Natural killer cell treated with Interleukin-12 subunit alpha and Interleukin-12 subunit beta and Interleukin-15 and Interleukin-18, amount 100 ng/mL, for 72 hours (primary cell): ENCODE data around the gene SLCO2B1. TPM values are rescaled to one million over a fixed set of nuclear protein-coding genes. Genes with fewer than 3 reads are reported as not detected.
A peak's percentile ranks its signal among the peaks of the same experiment; 100 is the strongest.

Source experiments
- ATAC-seq, 2 donors: fragments of 150-1000 bp; cut with Tn5 transposase in 1 of 2; sonication (Bioruptor Pico), chemical (Tn5 transposase) in 1 of 2; 2 replicates each; pipeline ENCODE4 v1.10.0; 2021
- DNase-seq: peaks from one replicate; pipeline ENCODE4 v3.0.0; 2022; ENCODE audit warnings: low spot score
- H3K27ac Mint-ChIP-seq, 2 donors: 1 replicate in 1 of 2; 2 replicates in 1 of 2; pipeline ENCODE4 v1.8.0; 2022; ENCODE audit warnings: mixed read lengths in 2 of 2, mild to moderate bottlenecking in 1 of 2, moderate library complexity in 1 of 2
- H3K27me3 Mint-ChIP-seq, 2 donors: 1 replicate in 1 of 2; 2 replicates in 1 of 2; pipeline ENCODE4 v1.8.0; 2022; ENCODE audit warnings: mixed read lengths in 2 of 2
- H3K36me3 Mint-ChIP-seq: one replicate; pipeline ENCODE4 v1.8.0; 2022; ENCODE audit warnings: mixed read lengths
- H3K4me1 Mint-ChIP-seq, 2 donors: 1 replicate in 1 of 2; 2 replicates in 1 of 2; pipeline ENCODE4 v1.8.0; 2022; ENCODE audit warnings: low read depth in 2 of 2, mixed read lengths in 2 of 2, mild to moderate bottlenecking in 1 of 2
- H3K4me3 Mint-ChIP-seq: one replicate; pipeline ENCODE4 v1.8.0; 2022; ENCODE audit warnings: mixed read lengths
- H3K9me3 Mint-ChIP-seq: 2 replicates; pipeline ENCODE4 v1.8.0; 2022; ENCODE audit warnings: mixed read lengths
- total RNA-seq, 2 donors: library from RNA; stranded (reverse); gene quantifications; one replicate each; pipeline ENCODE4 v1.2.3, GENCODE V29; 2022

The SLCO2B1 gene
- total RNA-seq, 2 donors from 2014 or later: 0.06 TPM; not detected in 1

- DNase-seq (no peak), ATAC-seq (no peak)
- H3K4me3 Mint-ChIP-seq: no peak overlapping the region
- H3K36me3 Mint-ChIP-seq: no peaks in the 10 kb centered on the region
- no peak overlapping the region for H3K27ac Mint-ChIP-seq
- H3K4me1 Mint-ChIP-seq: no peaks in the 10 kb centered on the region
- H3K27me3 Mint-ChIP-seq: peaks cover 0 to 4% of the 10 kb centered on the region in 2 donors
- no peaks in the 10 kb centered on the region for H3K9me3 Mint-ChIP-seq
These were observed 10.0 kb downstream of the SLCO2B1 start for GRCh38 chr11:75160880-75161279.

DNA sequence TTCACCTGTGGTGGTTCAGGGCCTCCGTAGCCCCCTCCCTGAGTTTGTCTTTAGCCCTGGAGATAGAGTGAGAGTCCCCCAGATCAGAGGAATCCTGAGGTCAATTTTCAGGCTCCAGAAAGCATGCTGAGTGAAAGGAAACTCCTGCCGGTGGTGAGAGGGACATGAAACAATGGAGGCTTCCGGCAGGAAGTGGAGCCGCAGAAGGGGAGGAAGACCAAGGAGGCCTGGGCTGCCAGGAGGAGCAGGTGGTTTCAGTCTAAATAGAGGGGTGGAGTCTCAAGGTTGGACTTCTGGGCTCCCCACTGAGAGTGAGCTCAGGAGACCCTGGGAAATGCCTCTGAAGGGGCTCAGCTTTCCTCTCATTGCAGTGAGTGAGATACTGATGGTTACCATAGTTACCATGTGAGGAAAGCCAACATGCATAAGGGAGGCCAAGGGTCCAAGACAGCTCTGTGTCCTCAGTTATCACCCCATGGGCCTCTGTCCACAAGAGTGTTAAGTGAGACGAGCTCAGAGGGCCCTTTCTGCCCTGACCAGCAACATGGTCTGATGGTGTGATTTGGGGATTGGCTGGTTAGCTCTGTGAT is 10.7 kb downstream of the SLCO2B1 start:
- ATAC-seq: no peak
- no peak overlapping the region for H3K27ac Mint-ChIP-seq

DNA sequence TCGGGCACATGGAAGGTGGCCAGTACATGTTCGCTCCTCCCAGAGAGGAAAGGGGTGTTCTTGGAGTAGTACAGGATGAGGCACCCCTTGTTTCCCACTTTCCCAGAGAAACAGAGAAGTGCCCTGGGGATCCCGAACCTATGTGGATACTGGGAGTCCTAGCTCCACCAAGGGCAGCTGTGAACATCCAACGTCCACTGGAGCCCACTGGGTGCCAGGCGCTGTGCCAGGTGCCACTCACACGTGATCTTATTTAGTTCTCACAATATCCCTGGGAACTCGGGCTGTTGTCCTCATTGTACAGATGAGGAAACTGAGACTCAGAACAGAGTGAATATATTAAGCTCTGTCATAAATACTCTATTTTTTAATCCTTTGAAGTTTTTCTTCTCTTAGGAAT is 12.0 kb downstream of the SLCO2B1 start:
- peaks cover 0 to 4% of the 10 kb centered on the region in 2 donors for H3K27me3 Mint-ChIP-seq
- no peak overlapping the region for H3K27ac Mint-ChIP-seq

More for the DNA sequence above, 10.7 kb downstream of the SLCO2B1 start:
- Mint-ChIP-seq H3K36me3 (no peaks in the 10 kb centered on the region), H3K9me3 (no peaks in the 10 kb centered on the region), H3K27me3 (peaks cover 0 to 4% of the 10 kb centered on the region in 2 donors), H3K4me3 (no peak overlapping the region), H3K4me1 (no peaks in the 10 kb centered on the region)
- DNase-seq: no peak

GRCh38 chr11:75163921-75164849 is 13.3 kb downstream of the SLCO2B1 start:
- Mint-ChIP-seq H3K4me1 (no peaks in the 10 kb centered on the region), H3K36me3 (no peaks in the 10 kb centered on the region), H3K27me3 (peaks cover 0 to 4% of the 10 kb centered on the region in 2 donors), H3K4me3 (no peak overlapping the region), H3K9me3 (no peaks in the 10 kb centered on the region), H3K27ac (no peak overlapping the region)
- no peak for DNase-seq
- no peak for ATAC-seq

More for the DNA sequence above, 12.0 kb downstream of the SLCO2B1 start:
- DNase-seq (no peak), ATAC-seq (no peak)
- Mint-ChIP-seq H3K4me3 (no peak overlapping the region), H3K36me3 (no peaks in the 10 kb centered on the region), H3K4me1 (no peaks in the 10 kb centered on the region), H3K9me3 (no peaks in the 10 kb centered on the region)

DNA sequence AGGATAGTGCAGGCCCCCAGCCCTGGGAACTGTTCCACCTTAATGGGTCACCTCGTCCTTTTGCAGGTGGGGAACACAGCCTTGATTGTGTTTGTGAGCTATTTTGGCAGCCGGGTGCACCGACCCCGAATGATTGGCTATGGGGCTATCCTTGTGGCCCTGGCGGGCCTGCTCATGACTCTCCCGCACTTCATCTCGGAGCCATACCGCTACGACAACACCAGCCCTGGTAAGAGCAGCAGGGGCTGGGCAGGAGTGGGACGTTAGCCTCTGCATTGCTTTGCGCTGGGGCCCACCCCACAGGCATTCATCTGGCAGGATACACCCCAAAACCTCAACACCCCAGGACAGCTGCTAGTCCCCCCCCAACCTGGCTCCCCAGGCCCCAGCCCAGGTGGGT is 14.8 kb downstream of the SLCO2B1 start:
- no peak overlapping the region for H3K27ac Mint-ChIP-seq
- no peak for ATAC-seq

DNA sequence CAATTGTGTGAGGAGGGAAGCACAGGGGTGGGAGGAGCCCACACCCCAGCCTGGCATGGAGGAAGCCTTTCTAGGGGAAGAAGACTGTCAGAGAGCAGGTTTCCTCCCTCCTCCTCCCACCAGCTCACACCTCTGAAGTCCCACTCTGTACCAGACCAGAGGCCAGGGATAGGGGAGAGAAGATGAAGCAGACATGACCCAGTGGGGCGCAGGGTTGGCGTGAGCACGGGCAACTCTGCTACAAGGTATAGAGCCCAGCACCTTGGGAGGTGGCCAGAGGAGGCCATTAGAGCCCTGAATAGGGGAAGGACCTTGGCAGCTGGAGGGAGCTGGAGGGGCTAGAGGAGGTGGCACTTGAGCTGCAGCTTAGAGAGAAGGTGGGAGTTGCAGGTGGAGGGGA is 15.9 kb downstream of the SLCO2B1 start:
- ATAC-seq: peak in 1 of 2 donors; percentile 22
- H3K4me3 Mint-ChIP-seq: no peak overlapping the region
- no peak for DNase-seq
- no peaks in the 10 kb centered on the region for H3K36me3 Mint-ChIP-seq
- no peak overlapping the region for H3K27ac Mint-ChIP-seq
- no peaks in the 10 kb centered on the region for H3K27me3 Mint-ChIP-seq
- H3K9me3 Mint-ChIP-seq: no peaks in the 10 kb centered on the region
- H3K4me1 Mint-ChIP-seq: no peaks in the 10 kb centered on the region

More for the DNA sequence above, 14.8 kb downstream of the SLCO2B1 start:
- no peaks in the 10 kb centered on the region for H3K36me3 Mint-ChIP-seq
- no peaks in the 10 kb centered on the region for H3K4me1 Mint-ChIP-seq
- DNase-seq: no peak
- H3K27me3 Mint-ChIP-seq: peaks cover 0 to under 1% of the 10 kb centered on the region in 2 donors
- H3K9me3 Mint-ChIP-seq: no peaks in the 10 kb centered on the region
- H3K4me3 Mint-ChIP-seq: no peak overlapping the region

DNA sequence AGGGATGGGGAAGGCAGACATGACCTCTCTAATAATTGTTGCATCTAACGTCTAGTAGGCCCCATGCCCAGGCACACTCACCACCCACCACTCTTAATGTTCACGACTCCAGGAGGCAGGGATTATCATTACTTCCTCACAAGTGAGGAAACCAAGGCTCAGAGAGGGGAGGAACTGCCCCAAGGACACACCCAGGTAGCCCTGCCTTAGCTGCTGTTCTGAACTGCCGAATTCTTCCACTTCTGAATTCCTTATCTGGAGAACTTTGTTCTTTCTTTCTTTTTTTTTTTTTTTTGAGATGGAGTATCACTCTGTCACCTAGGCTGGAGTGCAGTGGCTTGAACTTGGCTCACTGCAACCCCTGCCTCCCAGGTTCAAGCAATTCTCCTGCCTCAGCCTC is 16.7 kb downstream of the SLCO2B1 start:
- Mint-ChIP-seq H3K9me3 (no peaks in the 10 kb centered on the region), H3K27ac (no peak overlapping the region), H3K4me3 (no peak overlapping the region), H3K4me1 (no peaks in the 10 kb centered on the region), H3K36me3 (no peaks in the 10 kb centered on the region), H3K27me3 (no peaks in the 10 kb centered on the region)
- no peak for ATAC-seq
- no peak for DNase-seq

GRCh38 chr11:75169101-75169885 is 18.4 kb downstream of the SLCO2B1 start:
- H3K4me3 Mint-ChIP-seq: no peak overlapping the region
- ATAC-seq: no peak
- H3K36me3 Mint-ChIP-seq: no peaks in the 10 kb centered on the region
- H3K9me3 Mint-ChIP-seq: no peaks in the 10 kb centered on the region
- no peak overlapping the region for H3K27ac Mint-ChIP-seq
- no peaks in the 10 kb centered on the region for H3K27me3 Mint-ChIP-seq
- H3K4me1 Mint-ChIP-seq: peaks cover 2 to 3% of the 10 kb centered on the region in 2 donors
- no peak for DNase-seq

GRCh38 chr11:75170516-75171201 is 19.8 kb downstream of the SLCO2B1 start:
- Mint-ChIP-seq H3K4me1 (peaks cover 8 to 10% of the 10 kb centered on the region in 2 donors), H3K27me3 (no peaks in the 10 kb centered on the region), H3K27ac (no peak overlapping the region), H3K4me3 (no peak overlapping the region), H3K9me3 (no peaks in the 10 kb centered on the region), H3K36me3 (no peaks in the 10 kb centered on the region)
- DNase-seq (no peak), ATAC-seq (no peak)

DNA sequence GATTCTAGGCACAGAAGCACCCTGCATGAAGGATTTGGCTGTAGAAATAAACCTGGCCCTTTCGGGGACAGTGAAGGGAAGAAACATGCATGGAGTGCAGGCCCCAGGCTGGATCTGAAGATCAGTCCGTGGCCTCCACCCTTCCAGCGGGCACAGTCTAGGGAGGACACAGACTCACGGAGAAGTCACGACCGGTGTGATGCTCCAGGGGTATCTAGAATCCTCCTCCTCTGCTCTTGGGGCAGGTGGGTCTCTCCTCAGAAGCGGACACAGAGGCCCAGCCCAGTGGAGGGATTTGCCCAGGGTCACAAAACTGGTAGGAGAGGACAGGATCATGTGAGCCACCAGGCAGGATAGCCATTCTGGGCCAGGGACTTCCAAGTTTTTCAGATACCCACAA is 22.4 kb downstream of the SLCO2B1 start:
- no peak for DNase-seq
- ATAC-seq: no peak
- Mint-ChIP-seq H3K27ac (no peak overlapping the region), H3K4me1 (peaks cover 8 to 10% of the 10 kb centered on the region in 2 donors), H3K9me3 (no peaks in the 10 kb centered on the region), H3K27me3 (no peaks in the 10 kb centered on the region), H3K4me3 (no peak overlapping the region), H3K36me3 (no peaks in the 10 kb centered on the region)

DNA sequence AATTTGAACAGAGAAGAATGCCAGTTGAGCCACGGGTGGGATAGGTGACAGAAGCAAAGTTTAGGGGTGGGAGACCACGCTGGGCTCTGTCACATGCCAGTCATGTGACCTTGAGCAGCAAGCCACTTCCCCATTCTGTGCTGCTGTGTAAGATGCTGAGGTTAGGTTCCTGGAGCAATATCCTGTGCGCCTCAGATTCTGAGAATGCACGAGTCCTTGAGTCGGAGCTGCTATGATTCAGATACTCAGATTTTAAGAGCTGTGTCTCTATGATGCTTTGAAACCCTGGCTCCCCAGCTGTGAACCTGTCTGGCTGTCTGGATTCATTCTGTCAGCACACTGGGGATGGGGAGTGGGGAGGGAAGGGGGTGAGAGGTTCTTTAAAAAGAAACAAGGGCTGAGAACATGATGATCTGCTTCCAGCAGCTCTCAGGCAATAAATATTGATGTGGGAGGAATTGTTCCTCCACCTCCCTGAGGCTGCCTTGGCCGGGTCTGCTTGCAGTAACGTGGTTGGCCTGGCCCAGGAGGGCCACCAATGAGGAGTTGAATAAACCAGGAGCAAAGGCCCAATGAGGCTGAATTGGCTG is 24.0 kb downstream of the SLCO2B1 start:
- Mint-ChIP-seq H3K36me3 (no peaks in the 10 kb centered on the region), H3K4me1 (peaks cover 8 to 10% of the 10 kb centered on the region in 2 donors), H3K27ac (peak overlapping the region in 1 of 2 donors; percentile 30), H3K9me3 (no peaks in the 10 kb centered on the region), H3K27me3 (no peaks in the 10 kb centered on the region), H3K4me3 (no peak overlapping the region)
- ATAC-seq (peak; percentile 62 to 85), DNase-seq (no peak)

- no peaks in the 10 kb centered on the region for H3K4me1 Mint-ChIP-seq
- H3K27ac Mint-ChIP-seq: no peak overlapping the region
- H3K27me3 Mint-ChIP-seq: peaks cover 13 to 14% of the 10 kb centered on the region in 2 donors
These were observed 31.8 kb downstream of the SLCO2B1 start for GRCh38 chr11:75182664-75183063.

GRCh38 chr11:75184051-75184450 is 33.1 kb downstream of the SLCO2B1 start:
- Mint-ChIP-seq H3K27me3 (peaks cover 13 to 14% of the 10 kb centered on the region in 2 donors), H3K27ac (no peak overlapping the region)

More at GRCh38 chr11:75182664-75183063, 31.8 kb downstream of the SLCO2B1 start:
- Mint-ChIP-seq H3K4me3 (no peak overlapping the region), H3K36me3 (no peaks in the 10 kb centered on the region), H3K9me3 (no peaks in the 10 kb centered on the region)
- DNase-seq: no peak
- ATAC-seq: no peak

More at GRCh38 chr11:75184051-75184450, 33.1 kb downstream of the SLCO2B1 start:
- DNase-seq (no peak), ATAC-seq (no peak)
- Mint-ChIP-seq H3K4me3 (no peak overlapping the region), H3K4me1 (no peaks in the 10 kb centered on the region), H3K9me3 (no peaks in the 10 kb centered on the region), H3K36me3 (no peaks in the 10 kb centered on the region)
